Hepatocyte (in vitro differentiated cells): ENCODE measurements around the gene PLS3. TPM values are rescaled to one million over a fixed set of nuclear protein-coding genes. Genes with fewer than 3 reads are reported as not detected.

Experiments
- DNase-seq: peaks from one replicate; pipeline ENCODE4 v3.0.0-alpha.2; 2016; ENCODE audit warnings: low spot score
- H2AFZ ChIP-seq: fragments of 200-600 bp; sonication (generic); 2 replicates; pipeline ENCODE4 v1.6.0; 2016; ENCODE audit warnings: antibody characterized with exemption, mild to moderate bottlenecking
- H3K27ac ChIP-seq: fragments of 200-600 bp; sonication (generic); 2 replicates; pipeline ENCODE4 v1.5.1; 2016; ENCODE audit warnings: mild to moderate bottlenecking
- H3K27me3 ChIP-seq: fragments of 200-600 bp; sonication (generic); 2 replicates; pipeline ENCODE4 v1.6.1; 2016
- H3K36me3 ChIP-seq: fragments of 200-600 bp; sonication (generic); replicated peaks from 2 replicates; pipeline ENCODE4 v1.5.1; 2016; ENCODE audit warnings: low read depth; ENCODE audit not compliant: insufficient read depth
- H3K4me1 ChIP-seq: fragments of 200-600 bp; sonication (generic); 2 replicates; pipeline ENCODE4 v1.5.1; 2016; ENCODE audit warnings: mild to moderate bottlenecking, moderate library complexity; ENCODE audit not compliant: insufficient read depth
- H3K4me2 ChIP-seq: fragments of 200-600 bp; sonication (generic); 2 replicates; pipeline ENCODE4 v1.6.0; 2016
- H3K4me3 ChIP-seq: fragments of 200-600 bp; sonication (generic); 2 replicates; pipeline ENCODE4 v1.5.1; 2016; ENCODE audit warnings: mild to moderate bottlenecking
- H3K79me2 ChIP-seq: fragments of 200-600 bp; sonication (generic); 2 replicates; pipeline ENCODE4 v1.6.0; 2017; ENCODE audit warnings: mild to moderate bottlenecking
- H3K9me2 ChIP-seq: fragments of 200-600 bp; sonication (generic); replicated peaks from 2 replicates; pipeline ENCODE4 v1.6.0; 2017; ENCODE audit warnings: mild to moderate bottlenecking; ENCODE audit not compliant: insufficient read depth
- H3K9me3 ChIP-seq: fragments of 200-600 bp; sonication (generic); 2 replicates; pipeline ENCODE4 v1.5.1; 2016; ENCODE audit warnings: low read depth, mild to moderate bottlenecking
- H4K20me1 ChIP-seq: fragments of 200-600 bp; sonication (generic); 2 replicates; pipeline ENCODE4 v1.6.0; 2016; ENCODE audit warnings: mild to moderate bottlenecking; ENCODE audit not compliant: insufficient read depth, poor library complexity, severe bottlenecking
- EZH2 ChIP-seq: fragments of 200-600 bp; sonication (generic); IDR thresholded peaks from 2 replicates; pipeline ENCODE4 v1.6.1; 2016; ENCODE audit warnings: antibody characterized with exemption, mild to moderate bottlenecking, borderline replicate concordance
- EZH2phosphoT487 ChIP-seq: fragments of 200-600 bp; sonication (generic); IDR thresholded peaks from one replicate; pipeline ENCODE4 v1.6.1; 2018; ENCODE audit warnings: antibody characterized with exemption, mild to moderate bottlenecking, low read depth, moderate library complexity; ENCODE audit not compliant: unreplicated experiment, severe bottlenecking
- WGBS: methylation state at CpG from one replicate; pipeline ENCODE4 v1.1.6; 2016; ENCODE audit warnings: low lambda C conversion rate; ENCODE audit errors: missing lambda C conversion rate; 5-methylcytosine and 5-hydroxymethylcytosine counted together
- polyA plus RNA-seq: library from polyadenylated mRNA; unstranded; fragments of >200 nt; fragmentation: Nextera tagmentation; extraction: Ambion mirVana; gene quantifications from 2 replicates; pipeline ENCODE4 v1.2.1, GENCODE V29; 2016
- total RNA-seq: library from RNA; depleted of rRNA; stranded (reverse); fragments of >200 nt; gene quantifications from 2 replicates; pipeline ENCODE4 v1.2.3, GENCODE V29; 2014
- TF ChIP-seq, protein P1 (sequence below): fragments of 200-600 bp; sonication (generic); IDR thresholded peaks from 2 replicates; pipeline ENCODE4 v1.5.1; 2016; ENCODE audit warnings: antibody characterized with exemption, mild to moderate bottlenecking; ENCODE audit not compliant: poor library complexity

PLS3 gene
- total and polyA plus RNA-seq, 2 experiments from 2014 or later = 277 to 361 TPM

DNA sequence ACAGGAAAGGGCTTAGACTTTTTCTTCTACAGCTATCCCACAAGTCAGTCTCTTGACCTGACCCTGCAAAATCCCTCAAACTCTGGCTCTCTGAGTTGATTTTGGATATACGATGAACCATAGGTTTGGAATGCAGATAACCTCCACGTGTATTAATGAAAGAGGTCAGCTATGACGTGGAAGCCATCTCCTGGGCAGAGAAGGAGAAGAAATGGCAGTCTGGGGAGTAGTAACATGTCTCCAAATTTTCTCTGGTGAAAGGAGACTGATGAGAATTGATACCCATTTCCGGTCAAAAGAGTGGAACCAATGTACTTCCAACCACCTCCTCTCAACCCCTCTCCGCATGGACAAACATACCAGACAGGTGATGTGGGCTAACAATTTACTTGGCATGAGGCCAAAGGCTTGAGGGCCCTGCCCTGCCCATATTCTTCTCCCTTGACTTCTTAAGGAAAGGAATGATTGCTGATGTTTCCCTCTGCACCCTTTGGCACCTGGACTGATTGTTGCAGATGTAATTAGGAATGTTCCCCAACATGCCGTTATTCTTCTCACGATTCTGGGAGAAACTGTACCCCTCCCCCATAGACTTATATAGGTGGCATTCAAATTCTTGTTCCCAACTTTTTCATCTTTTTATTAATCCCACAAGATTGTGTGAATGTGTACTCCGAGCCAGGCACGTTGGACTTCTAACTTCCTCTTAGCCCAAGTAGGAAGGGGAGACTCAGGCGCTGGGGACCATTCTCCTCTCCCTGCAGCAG lies 580 bp upstream of the PLS3 start:
- peaks cover 40% of the 10 kb centered on the region for H3K79me2 ChIP-seq
- H3K27me3 ChIP-seq = no peaks in the 10 kb centered on the region
- H3K9me2 ChIP-seq = no peaks in the 10 kb centered on the region
- WGBS = 32% methylated on average over 10 of the region's 10 CpGs
- H3K27ac ChIP-seq = peak overlapping the region; percentile 98
- H3K4me1 ChIP-seq = peaks cover 15% of the 10 kb centered on the region
- H3K9me3 ChIP-seq = no peaks in the 10 kb centered on the region
- peak overlapping the region; percentile 31 for H2AFZ ChIP-seq
- TF ChIP-seq EZH2phosphoT487 = no peak
- TF ChIP-seq EZH2 = no peak
- TF ChIP-seq, protein P1, sequence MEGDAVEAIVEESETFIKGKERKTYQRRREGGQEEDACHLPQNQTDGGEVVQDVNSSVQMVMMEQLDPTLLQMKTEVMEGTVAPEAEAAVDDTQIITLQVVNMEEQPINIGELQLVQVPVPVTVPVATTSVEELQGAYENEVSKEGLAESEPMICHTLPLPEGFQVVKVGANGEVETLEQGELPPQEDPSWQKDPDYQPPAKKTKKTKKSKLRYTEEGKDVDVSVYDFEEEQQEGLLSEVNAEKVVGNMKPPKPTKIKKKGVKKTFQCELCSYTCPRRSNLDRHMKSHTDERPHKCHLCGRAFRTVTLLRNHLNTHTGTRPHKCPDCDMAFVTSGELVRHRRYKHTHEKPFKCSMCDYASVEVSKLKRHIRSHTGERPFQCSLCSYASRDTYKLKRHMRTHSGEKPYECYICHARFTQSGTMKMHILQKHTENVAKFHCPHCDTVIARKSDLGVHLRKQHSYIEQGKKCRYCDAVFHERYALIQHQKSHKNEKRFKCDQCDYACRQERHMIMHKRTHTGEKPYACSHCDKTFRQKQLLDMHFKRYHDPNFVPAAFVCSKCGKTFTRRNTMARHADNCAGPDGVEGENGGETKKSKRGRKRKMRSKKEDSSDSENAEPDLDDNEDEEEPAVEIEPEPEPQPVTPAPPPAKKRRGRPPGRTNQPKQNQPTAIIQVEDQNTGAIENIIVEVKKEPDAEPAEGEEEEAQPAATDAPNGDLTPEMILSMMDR = no peak
- H3K36me3 ChIP-seq = no peaks in the 10 kb centered on the region
- H3K4me3 ChIP-seq = peak overlapping the region; percentile 54
- DNase-seq = peak; percentile 79
- peak overlapping the region; percentile 83 for H3K4me2 ChIP-seq
- no peaks in the 10 kb centered on the region for H4K20me1 ChIP-seq

DNA sequence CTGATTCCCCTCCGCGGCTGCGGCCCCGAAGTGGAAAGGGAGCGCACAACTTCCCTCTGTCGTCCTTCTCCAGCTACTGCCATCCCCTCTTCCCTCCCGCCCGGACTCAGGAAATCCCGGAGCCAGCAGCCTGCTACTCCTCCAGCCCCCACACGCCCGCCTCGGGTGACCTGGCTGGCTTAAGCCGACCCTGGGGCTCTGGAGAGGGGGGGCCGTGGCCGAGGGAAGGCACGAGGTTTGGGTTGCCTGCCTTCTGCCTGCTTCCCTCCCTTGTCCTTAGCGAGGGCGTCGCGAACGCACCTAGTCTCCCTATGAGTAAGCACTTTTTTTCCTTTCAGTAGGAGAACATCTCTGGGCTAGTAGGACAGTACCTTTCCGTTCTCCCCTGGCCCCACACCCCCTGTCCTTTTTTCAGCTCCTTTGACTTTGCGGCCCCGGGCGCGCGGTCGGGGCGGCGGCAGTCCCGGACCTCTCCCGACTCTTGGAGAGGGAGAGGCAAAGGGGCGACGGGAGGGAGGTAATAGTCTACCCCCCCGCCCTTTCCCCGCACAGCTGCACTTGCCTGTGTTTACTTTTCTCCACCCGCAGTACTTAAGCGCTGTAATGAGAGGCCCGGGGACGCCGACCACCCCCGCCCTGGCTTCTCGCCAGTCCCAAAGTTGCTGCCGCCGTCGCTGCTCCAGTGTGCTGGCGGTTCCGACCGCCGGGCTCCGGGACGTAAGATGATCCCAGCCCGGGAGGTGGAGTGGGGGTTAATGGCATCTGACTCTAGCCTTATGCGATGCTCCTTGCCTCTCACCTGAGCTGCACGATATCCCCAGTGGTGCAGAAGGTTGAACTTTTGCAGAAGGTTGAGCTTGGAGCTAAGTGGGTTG lies 868 bp downstream of the PLS3 start:
- H3K36me3 ChIP-seq = no peaks in the 10 kb centered on the region
- peak overlapping the region; percentile 83 for H3K4me2 ChIP-seq
- H3K27me3 ChIP-seq = no peaks in the 10 kb centered on the region
- peak; percentile 80 for DNase-seq
- no peaks in the 10 kb centered on the region for H3K9me3 ChIP-seq
- peak overlapping the region; percentile 54 for H3K4me3 ChIP-seq
- H4K20me1 ChIP-seq = no peaks in the 10 kb centered on the region
- H3K9me2 ChIP-seq = no peaks in the 10 kb centered on the region
- under 1% methylated on average over 53 of the region's 55 CpGs for WGBS
- peaks cover 50% of the 10 kb centered on the region for H3K79me2 ChIP-seq
- H3K27ac ChIP-seq = peak overlapping the region; percentile 98
- TF ChIP-seq, protein P1 = peak; percentile 26
- no peak for TF ChIP-seq EZH2
- peak overlapping the region; percentile 31 for H2AFZ ChIP-seq
- H3K4me1 ChIP-seq = peaks cover 15% of the 10 kb centered on the region

DNA sequence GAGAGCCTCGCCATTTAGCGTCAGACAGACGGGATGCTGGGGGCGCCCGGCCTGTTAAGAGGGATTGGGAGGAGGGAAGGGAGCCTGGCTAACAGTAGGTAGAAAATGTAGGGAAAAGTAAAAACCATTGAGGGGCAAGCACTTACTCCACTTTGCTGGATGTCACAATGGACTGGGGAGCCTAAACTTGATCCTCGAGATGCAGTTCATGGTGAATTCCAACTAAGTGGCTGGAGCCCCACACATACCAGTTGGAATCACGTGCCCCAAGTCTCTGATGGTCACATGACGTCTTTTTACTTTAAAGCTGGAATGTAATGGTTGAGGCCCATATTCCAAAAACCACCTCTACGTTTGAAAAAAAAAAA lies 1.5 kb downstream of the PLS3 start:
- DNase-seq = peak; percentile 70
- Histone ChIP-seq H2AFZ (peak overlapping the region; percentile 31), H4K20me1 (no peaks in the 10 kb centered on the region), H3K27ac (peak overlapping the region; percentile 98), H3K79me2 (peaks cover 56% of the 10 kb centered on the region), H3K4me3 (peak overlapping the region; percentile 54), H3K9me3 (no peaks in the 10 kb centered on the region), H3K36me3 (no peaks in the 10 kb centered on the region), H3K9me2 (no peaks in the 10 kb centered on the region), H3K27me3 (no peaks in the 10 kb centered on the region), H3K4me2 (peak overlapping the region; percentile 83), H3K4me1 (peaks cover 15% of the 10 kb centered on the region)
- 2% methylated on average over 9 of the region's 9 CpGs for WGBS
- TF ChIP-seq, protein P1 = no peak
- no peak for TF ChIP-seq EZH2
- no peak for TF ChIP-seq EZH2phosphoT487
